ENCODE results near the gene BLVRA.

The BLVRA gene

DNA sequence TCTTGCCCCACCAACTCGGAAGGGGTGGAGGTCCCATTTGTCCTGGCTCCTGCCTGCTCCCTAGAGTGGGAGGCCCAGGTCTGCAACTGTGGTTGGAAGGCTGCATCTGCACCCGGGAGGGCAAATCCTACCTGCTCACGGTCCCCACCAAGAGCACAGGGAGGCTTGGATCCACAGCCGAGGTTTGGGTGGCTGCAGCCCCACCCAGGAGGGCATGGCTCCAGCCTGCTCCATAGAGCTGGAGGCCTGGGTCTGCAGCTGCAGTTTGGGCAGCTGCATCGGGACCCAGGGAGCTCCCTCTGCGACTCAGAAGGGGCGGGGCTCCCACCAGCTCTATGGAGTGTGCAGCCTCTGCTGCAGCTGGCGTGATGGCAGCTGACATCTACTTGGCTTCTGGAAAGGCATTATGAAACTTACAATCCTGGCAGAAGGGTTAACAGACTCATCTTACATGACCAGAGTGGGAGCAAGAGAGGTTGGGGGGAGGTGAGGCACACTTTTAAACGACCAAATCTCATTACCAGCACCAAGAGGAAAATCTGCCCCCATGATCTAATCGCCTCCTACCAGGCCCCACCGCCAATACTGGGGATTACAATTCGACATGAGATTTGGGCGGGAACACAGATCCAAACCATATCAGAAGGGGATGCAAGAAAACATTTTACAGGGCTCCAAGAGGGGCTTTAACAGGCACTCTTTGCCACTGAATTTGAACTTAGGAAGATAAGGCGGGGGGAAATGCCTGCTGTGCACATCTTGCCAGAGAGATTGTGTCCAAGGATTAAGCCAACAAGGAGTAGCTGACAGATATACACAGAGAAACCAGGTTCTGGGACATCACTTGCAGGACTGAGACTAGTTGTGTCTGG lies 8.2 kb upstream of the BLVRA start:
- DNase-seq = peak; percentile 88

- DNase-seq = no peak
Measured at GRCh38 chr7:43752411-43752810, 6.1 kb upstream of the BLVRA start.

DNA sequence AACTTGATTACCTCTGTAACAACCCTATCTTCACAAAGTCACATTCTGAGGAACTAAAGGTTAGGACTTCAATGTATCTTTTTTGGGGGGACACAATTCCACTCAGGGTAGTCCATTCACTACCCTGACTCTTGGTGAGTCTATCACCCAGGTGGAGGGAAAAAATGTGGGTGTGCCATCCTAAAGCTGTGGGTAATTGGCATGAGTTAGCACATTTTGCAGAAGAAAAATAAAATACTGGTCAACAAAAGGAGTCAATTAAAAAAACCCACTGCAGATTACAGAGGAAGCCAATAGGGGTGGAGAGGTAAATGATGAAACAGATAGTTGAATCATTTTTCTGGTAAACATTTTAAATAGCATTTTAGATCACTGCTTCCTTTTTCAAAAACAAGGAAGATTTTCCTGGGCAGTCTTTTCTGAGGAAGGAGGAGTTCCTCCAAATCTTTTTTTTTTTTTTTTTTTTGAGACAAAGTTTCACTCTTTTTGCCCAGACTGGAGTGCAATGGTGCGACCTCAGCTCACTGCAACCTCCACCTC lies 5.1 kb upstream of the BLVRA start:
- peak; percentile 54 for DNase-seq

DNA sequence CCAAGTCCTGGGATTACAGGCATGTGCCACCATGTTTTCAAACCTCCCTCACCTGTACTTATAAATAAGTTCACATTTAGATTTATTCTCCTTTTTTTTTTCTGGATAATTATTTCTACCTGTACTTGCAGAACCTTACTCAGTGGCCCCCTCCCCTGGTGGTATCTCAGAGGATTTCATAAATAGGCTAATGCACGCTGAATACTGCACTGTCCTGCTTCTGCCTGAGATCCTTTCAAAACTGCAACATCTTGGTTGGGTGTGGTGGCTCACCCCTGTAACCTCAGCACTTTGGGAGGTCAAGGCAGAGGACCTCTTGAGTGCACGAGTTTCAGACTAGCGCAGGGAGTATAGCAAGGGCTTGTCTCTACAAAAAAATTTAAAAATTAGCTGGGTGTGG lies 4.6 kb upstream of the BLVRA start:
- DNase-seq = no peak

- DNase-seq = no peak
Measured at GRCh38 chr7:43754596-43754995, 3.9 kb upstream of the BLVRA start.

GRCh38 chr7:43756368-43757072 lies 2.0 kb upstream of the BLVRA start:
- peak; percentile 93 for DNase-seq

DNA sequence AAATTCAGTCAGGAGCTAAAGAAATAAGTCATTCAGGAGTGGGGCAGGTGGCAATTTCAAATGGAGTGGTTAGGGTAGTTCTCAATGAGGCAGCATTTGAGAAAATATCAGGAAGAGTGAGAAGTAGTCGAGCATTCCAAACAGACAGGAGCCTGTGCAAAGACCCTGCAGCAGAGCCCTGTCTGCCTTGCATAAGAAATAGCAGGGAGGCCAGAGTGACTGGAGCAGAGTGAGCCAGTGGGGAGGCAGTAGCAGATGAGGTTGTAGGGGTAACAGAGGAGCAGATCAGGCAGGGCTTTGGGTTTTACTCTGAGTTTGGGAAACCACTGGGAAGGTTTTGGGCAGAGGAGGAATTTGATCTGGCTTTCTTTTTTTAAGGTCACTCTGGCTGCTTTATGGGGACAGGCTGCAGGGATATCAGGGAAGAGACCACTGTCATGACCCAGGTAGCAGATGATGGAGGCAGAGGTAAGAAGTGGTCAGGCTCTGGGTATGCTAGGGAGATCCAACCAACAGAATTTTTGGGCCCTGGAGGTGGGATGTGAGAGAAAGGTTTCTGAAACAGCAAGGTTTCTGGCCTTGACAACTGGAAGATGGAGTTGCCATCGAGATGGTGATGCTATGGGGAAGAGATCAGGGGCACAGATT lies 1.3 kb upstream of the BLVRA start:
- no peak for DNase-seq

- peak; percentile 56 for DNase-seq
Measured at GRCh38 chr7:43758822-43759683, 573 bp downstream of the BLVRA start.

DNA sequence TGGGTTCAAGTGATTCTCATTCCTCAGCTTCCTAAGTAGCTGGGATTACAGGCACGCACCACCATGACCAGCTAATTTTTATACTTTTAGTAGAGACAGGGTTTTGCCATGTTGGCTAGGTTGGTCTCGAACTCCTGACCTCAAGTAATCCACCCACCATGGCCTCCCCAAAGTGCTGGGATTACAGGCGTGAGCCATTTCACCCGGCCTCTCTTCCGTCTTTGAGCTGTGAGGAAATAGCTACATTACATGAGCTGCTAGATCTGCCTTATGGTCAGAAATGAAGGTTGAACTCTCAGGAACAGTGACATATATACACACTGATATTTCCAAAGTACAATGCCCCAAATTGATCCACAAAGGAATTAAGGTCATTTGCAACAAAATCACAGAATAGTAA lies 2.4 kb downstream of the BLVRA start:
- DNase-seq = no peak

- no peak for DNase-seq
Measured at GRCh38 chr7:43761382-43761781, 2.9 kb downstream of the BLVRA start.

- DNase-seq = no peak
Measured at GRCh38 chr7:43761938-43762692, 3.6 kb downstream of the BLVRA start.

DNA sequence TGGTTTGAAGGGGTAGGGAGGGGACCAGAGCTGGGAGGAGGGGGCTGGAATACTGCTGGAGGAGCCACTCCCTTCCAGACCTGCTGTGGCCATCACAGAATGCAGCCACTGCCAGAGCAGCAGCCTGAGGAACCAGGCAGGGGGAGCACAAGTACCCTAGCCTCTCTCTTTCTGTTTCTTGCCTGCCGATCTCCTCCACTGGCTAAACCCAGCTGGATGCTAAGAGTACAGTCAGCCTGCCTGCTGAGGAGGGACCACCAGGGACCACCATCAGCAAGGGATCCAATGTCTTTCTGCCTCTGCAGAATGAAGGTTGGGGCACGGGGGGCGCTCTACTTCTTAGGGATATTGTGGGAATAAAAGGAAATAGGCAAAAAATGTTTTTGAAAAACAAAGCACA lies 4.7 kb downstream of the BLVRA start:
- DNase-seq = no peak

GRCh38 chr7:43764039-43764761 lies 5.7 kb downstream of the BLVRA start:
- DNase-seq = peak; percentile 96

- DNase-seq = no peak
Measured at GRCh38 chr7:43764807-43765491, 6.5 kb downstream of the BLVRA start.

DNA sequence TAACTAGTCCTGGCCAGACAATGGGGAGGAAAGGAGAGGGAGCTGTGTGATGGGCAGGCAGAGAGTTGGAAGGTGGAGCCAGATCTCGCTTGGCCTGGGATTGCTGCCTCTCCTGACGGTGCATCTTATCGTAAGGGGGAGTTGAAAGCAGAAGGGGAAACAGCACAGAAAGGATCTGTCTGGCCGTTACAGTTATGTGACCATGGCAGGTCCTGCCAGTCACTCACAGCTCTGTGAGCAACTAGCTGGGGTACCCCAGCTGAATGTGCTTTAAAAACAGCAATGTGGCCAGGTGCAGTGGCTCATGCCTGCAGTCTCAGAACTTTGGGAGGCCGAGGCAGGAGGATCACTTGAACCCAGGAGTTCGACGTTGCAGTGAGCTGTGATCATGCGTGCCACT lies 8.1 kb downstream of the BLVRA start:
- DNase-seq = peak; percentile 87

DNA sequence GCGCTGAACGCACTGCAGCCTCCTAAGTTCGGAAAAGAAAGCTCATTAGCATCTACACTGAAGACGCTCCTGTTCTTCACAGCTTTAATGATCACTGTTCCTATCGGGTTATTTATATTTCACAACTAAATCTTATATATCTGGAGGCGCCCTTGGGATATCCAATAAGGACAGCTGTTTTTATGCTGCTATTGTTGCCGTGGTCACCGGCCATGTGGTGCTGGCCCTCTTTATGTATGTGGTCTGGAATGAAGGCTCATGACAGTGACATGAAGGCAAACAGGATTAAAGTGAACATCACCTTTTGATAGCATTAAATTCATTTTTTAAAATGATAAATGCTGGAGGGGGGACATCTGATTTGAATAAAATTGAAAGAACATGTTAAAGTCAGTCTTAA lies 8.8 kb downstream of the BLVRA start:
- no peak for DNase-seq

GRCh38 chr7:43768201-43768886 lies 9.9 kb downstream of the BLVRA start:
- peak; percentile 74 for DNase-seq

DNA sequence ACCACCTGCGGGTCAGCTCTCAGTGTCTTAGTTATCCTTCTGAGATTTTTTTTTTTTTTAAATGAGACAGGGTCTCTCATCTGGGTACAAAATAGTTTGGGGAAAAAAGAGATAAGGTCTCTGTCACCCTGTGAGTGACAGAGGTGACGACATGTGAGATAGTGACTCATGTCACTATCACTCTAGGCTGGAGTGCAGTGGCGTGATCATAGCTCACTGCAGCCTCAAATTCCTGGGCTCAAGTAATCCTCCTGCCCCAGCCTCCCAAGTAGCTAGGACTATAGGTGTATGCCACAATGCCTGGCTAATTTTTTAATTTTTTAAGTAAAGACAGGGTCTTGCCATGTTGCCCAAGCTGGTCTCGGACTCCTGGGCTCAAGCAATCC lies 10.4 kb downstream of the BLVRA start:
- no peak for DNase-seq

GRCh38 chr7:43769281-43769680 lies 10.8 kb downstream of the BLVRA start:
- DNase-seq = no peak
